GM12878 (cell line): ENCODE data around the gene TNIP1. TPM values are rescaled to one million over a fixed set of nuclear protein-coding genes. Genes with fewer than 3 reads are reported as not detected.

ENCODE experiments used
- ATAC-seq: fragments of 200-7000 bp; cut with Tn5 transposase; 3 replicates; pipeline ENCODE4 v1.9.1; 2020; ENCODE audit warnings: mild to moderate bottlenecking, moderate library complexity
- BruUV-seq: library from RNA; stranded (reverse); fragments of 400-500 nt; replicated peaks from 2 replicates; lab custom pipeline; 2021; lab: Mats Ljungman, UMichigan
- CTCF ChIA-PET: fragments of 300-600 bp; sonication (Branson Sonifier 250); formaldehyde crosslinking; extraction: SDS; loops from one replicate; lab custom pipeline; 2021; ENCODE audit warnings: inconsistent platforms; lab: Yijun Ruan, JAX
- POLR2A ChIA-PET: fragments of 350-600 bp; formaldehyde crosslinking; extraction: SDS; loops from one replicate; lab custom pipeline; 2021; ENCODE audit warnings: inconsistent platforms; lab: Charles Lee
- RAD21 ChIA-PET: fragments of 300-600 bp; sonication (Branson Sonifier 250); formaldehyde crosslinking; loops from one replicate; lab custom pipeline; 2023; ENCODE audit warnings: antibody characterized with exemption; ENCODE audit not compliant: unreplicated experiment; lab: Charles Lee
- SMC1A ChIA-PET: fragments of 300-600 bp; sonication (Branson Sonifier 250); formaldehyde crosslinking; loops from one replicate; lab custom pipeline; 2023; ENCODE audit not compliant: unreplicated experiment, uncharacterized antibody; lab: Charles Lee
- DNase-seq: peaks from one replicate; pipeline ENCODE4 v3.0.0-alpha.2; 2011; ENCODE audit warnings: low read depth, low spot score
- FAIRE-seq: peaks from 3 replicates; lab custom pipeline; 2011; peaks lifted over from hg19 to GRCh38; lab: Jason Lieb, UNC
- H2AFZ ChIP-seq: 2 replicates; pipeline ENCODE4 v1.6.0; 2011; ENCODE audit warnings: low read depth, low read length, control low read depth; ENCODE audit not compliant: control insufficient read depth
- H3K27ac ChIP-seq: 2 replicates; pipeline ENCODE4 v1.5.1; 2011; ENCODE audit warnings: control low read depth; ENCODE audit not compliant: control insufficient read depth, insufficient read depth
- H3K27me3 ChIP-seq, 2 experiments: replicated peaks in 1 of 2; 2 replicates each; pipeline versions ENCODE4 v1.6.0 to v1.6.1; 2011; ENCODE audit warnings: low read length in 1 of 2; ENCODE audit not compliant: control insufficient read depth in 2 of 2, insufficient read depth in 2 of 2
- H3K36me3 ChIP-seq, 2 experiments: 2 replicates each; pipeline ENCODE4 v1.5.1; 2011; ENCODE audit warnings: low read length in 1 of 2; ENCODE audit not compliant: control insufficient read depth in 2 of 2, insufficient read depth in 2 of 2
- H3K4me1 ChIP-seq: 2 replicates; pipeline ENCODE4 v1.6.1; 2011; ENCODE audit warnings: mild to moderate bottlenecking, low read length, moderate library complexity, mixed read lengths; ENCODE audit not compliant: control insufficient read depth, insufficient read depth
- H3K4me2 ChIP-seq: 2 replicates; pipeline ENCODE4 v1.6.0; 2011; ENCODE audit warnings: control low read depth; ENCODE audit not compliant: control insufficient read depth, insufficient read depth
- H3K4me3 ChIP-seq: fragments of 200-600 bp; sonication (generic); 2 replicates; pipeline ENCODE4 v1.5.1; 2016
- H3K79me2 ChIP-seq: 2 replicates; pipeline ENCODE4 v1.6.0; 2011; ENCODE audit warnings: low read length; ENCODE audit not compliant: control insufficient read depth, insufficient read depth
- H3K9ac ChIP-seq: 2 replicates; pipeline ENCODE4 v1.8.0; 2011; ENCODE audit warnings: low read length, control low read depth, mixed read lengths; ENCODE audit not compliant: control insufficient read depth, insufficient read depth
- H3K9me3 ChIP-seq: replicated peaks from 3 replicates; pipeline ENCODE4 v1.5.1; 2011; ENCODE audit warnings: mild to moderate bottlenecking, low read length; ENCODE audit not compliant: control insufficient read depth, insufficient read depth
- H4K20me1 ChIP-seq: 2 replicates; pipeline ENCODE4 v1.6.0; 2011; ENCODE audit not compliant: control insufficient read depth, insufficient read depth
- BACH1 ChIP-seq: fragments of 450-650 bp; IDR thresholded peaks from 2 replicates; pipeline ENCODE4 v1.6.1; 2017; ENCODE audit warnings: mild to moderate bottlenecking, borderline replicate concordance
- EZH2 ChIP-seq: IDR thresholded peaks from 2 replicates; pipeline ENCODE4 v1.6.1; 2012; ENCODE audit warnings: low read depth, mild to moderate bottlenecking, control low read depth, inconsistent platforms, low read length, borderline replicate concordance; ENCODE audit not compliant: control insufficient read depth
- FOXM1 ChIP-seq: IDR thresholded peaks from 2 replicates; pipeline ENCODE4 v1.6.1; 2012; ENCODE audit warnings: low read depth, mild to moderate bottlenecking, inconsistent platforms, low read length, moderate library complexity
- HDAC2 ChIP-seq: fragments of 200-600 bp; sonication (generic); IDR thresholded peaks from 2 replicates; pipeline ENCODE4 v1.6.1; 2017
- HDAC6 ChIP-seq: fragments of 200-600 bp; sonication (generic); IDR thresholded peaks from one replicate; pipeline ENCODE4 v1.8.0; 2017; ENCODE audit warnings: antibody characterized with exemption; ENCODE audit not compliant: unreplicated experiment
- WGBS: methylation state at CpG from one replicate; pipeline ENCODE4 v1.1.6; 2016; ENCODE audit warnings: low lambda C conversion rate; ENCODE audit not compliant: insufficient replicate concordance, insufficient coverage; ENCODE audit errors: missing lambda C conversion rate; 5-methylcytosine and 5-hydroxymethylcytosine counted together
- in situ Hi-C: fragments of 300-500 bp; cut with MboI; formaldehyde crosslinking; loops from 9 replicates; pipeline ENCODE4 v1.14.3; 2018; ENCODE audit warnings: mixed read lengths
- intact Hi-C: fragments of 100-400 bp; cut with micrococcal nuclease; formaldehyde crosslinking; loops from one replicate; pipeline ENCODE4 v1.14.2; 2022; ENCODE audit not compliant: unreplicated experiment
- polyA plus RNA-seq, 11 experiments: library from polyadenylated mRNA; depleted of rRNA in 4 of 11; unstranded in 6 of 11; stranded (reverse) in 5 of 11; fragments of >200 nt; fragmentation: Nextera tagmentation in 4 of 11; fragmentation: Illumina TruSeq in 1 of 11; extraction: Ambion mirVana in 4 of 11; extraction: Trizol in 1 of 11; gene quantifications; 1 replicate in 1 of 11; 2 replicates in 10 of 11; pipeline versions ENCODE4 v1.2.1 to v1.2.3, GENCODE V29; 2011 to 2016; ENCODE audit warnings: inconsistent platforms in 2 of 11, missing spikeins in 2 of 11, low read depth in 1 of 11
- total RNA-seq, 4 experiments: library from RNA; depleted of rRNA in 3 of 4; stranded (reverse); fragments of >200 nt in 3 of 4; fragmentation: Illumina TruSeq in 1 of 4; extraction: Trizol in 1 of 4; gene quantifications; 2 replicates each; pipeline versions ENCODE4 v1.2.1 to v1.2.3, GENCODE V29; 2013 to 2021
- TF ChIP-seq, protein P1 (sequence below): IDR thresholded peaks from 2 replicates; pipeline ENCODE4 v1.6.1; 2012; ENCODE audit warnings: low read depth, low read length, improper control_type of control experiment
- TF ChIP-seq, protein P2 (sequence below): fragments of 450-650 bp; IDR thresholded peaks from 2 replicates; pipeline ENCODE4 v1.6.1; 2017; ENCODE audit warnings: mild to moderate bottlenecking, moderate library complexity
- TF ChIP-seq, protein P3 (sequence below): IDR thresholded peaks from 2 replicates; pipeline ENCODE4 v1.6.1; 2012; ENCODE audit warnings: mild to moderate bottlenecking, low read depth, low read length
- TF ChIP-seq, protein P4 (sequence below): fragments of 450-650 bp; IDR thresholded peaks from 2 replicates; pipeline ENCODE4 v1.6.1; 2017; ENCODE audit warnings: borderline replicate concordance
- TF ChIP-seq, protein P5 (sequence below): fragments of 450-650 bp; IDR thresholded peaks from 2 replicates; pipeline ENCODE4 v1.6.1; 2017; ENCODE audit warnings: mild to moderate bottlenecking, low read depth, inconsistent platforms; ENCODE audit not compliant: poor library complexity, severe bottlenecking

TNIP1 gene
- total and polyA plus RNA-seq, 10 of the 15 experiments (the other 5 are each of a cell fraction or from before 2014, with no cell fraction given): 4.4 to 279 (median 150) TPM

DNA sequence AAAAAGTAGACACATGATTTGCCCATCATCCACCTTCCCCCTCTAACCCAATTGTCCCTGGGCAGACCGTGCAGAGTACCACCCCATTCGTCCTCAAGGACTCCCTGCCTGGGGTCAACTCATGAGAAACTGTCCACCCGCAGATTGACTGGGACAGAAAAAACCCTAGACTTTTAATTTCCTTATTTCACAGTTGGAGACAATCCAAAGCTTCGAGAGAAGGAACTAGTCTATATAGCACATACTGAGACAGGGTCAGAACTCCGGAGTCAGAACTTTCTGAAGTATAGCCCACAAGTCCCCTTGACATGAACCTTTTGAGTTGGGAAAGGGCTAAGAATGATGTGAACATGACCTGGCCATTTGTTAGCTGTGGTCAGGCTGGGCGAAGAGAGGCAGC, 68.0 kb downstream of the TNIP1 start:
- RAD21 ChIA-PET: no interaction called here
- Histone ChIP-seq H3K4me1 (no peaks in the 10 kb centered on the region), H2AFZ (no peak overlapping the region), H3K4me2 (no peak overlapping the region), H4K20me1 (no peaks in the 10 kb centered on the region), H3K4me3 (no peak overlapping the region), H3K36me3 (no peaks in the 10 kb centered on the region), H3K9ac (no peak overlapping the region), H3K9me3 (no peaks in the 10 kb centered on the region), H3K27me3 (no peaks in the 10 kb centered on the region), H3K27ac (no peak overlapping the region), H3K79me2 (no peaks in the 10 kb centered on the region)
- DNase-seq: no peak
- POLR2A ChIA-PET: no interaction called here
- intact Hi-C loops: no loop called here
- no peak for ATAC-seq
- CTCF ChIA-PET: interaction anchor here (1.4 to 1.9 kb wide), 2 partner anchors 11 to 102 kb away, joined by 6 to 9 read pairs; no protein-coding TSS in a partner anchor
- TF ChIP-seq, protein P1, sequence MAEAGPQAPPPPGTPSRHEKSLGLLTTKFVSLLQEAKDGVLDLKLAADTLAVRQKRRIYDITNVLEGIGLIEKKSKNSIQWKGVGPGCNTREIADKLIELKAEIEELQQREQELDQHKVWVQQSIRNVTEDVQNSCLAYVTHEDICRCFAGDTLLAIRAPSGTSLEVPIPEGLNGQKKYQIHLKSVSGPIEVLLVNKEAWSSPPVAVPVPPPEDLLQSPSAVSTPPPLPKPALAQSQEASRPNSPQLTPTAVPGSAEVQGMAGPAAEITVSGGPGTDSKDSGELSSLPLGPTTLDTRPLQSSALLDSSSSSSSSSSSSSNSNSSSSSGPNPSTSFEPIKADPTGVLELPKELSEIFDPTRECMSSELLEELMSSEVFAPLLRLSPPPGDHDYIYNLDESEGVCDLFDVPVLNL: no peak
- TF ChIP-seq FOXM1 (no peak), HDAC2 (no peak), EZH2 (no peak), BACH1 (no peak), HDAC6 (no peak)
- TF ChIP-seq, protein P2, sequence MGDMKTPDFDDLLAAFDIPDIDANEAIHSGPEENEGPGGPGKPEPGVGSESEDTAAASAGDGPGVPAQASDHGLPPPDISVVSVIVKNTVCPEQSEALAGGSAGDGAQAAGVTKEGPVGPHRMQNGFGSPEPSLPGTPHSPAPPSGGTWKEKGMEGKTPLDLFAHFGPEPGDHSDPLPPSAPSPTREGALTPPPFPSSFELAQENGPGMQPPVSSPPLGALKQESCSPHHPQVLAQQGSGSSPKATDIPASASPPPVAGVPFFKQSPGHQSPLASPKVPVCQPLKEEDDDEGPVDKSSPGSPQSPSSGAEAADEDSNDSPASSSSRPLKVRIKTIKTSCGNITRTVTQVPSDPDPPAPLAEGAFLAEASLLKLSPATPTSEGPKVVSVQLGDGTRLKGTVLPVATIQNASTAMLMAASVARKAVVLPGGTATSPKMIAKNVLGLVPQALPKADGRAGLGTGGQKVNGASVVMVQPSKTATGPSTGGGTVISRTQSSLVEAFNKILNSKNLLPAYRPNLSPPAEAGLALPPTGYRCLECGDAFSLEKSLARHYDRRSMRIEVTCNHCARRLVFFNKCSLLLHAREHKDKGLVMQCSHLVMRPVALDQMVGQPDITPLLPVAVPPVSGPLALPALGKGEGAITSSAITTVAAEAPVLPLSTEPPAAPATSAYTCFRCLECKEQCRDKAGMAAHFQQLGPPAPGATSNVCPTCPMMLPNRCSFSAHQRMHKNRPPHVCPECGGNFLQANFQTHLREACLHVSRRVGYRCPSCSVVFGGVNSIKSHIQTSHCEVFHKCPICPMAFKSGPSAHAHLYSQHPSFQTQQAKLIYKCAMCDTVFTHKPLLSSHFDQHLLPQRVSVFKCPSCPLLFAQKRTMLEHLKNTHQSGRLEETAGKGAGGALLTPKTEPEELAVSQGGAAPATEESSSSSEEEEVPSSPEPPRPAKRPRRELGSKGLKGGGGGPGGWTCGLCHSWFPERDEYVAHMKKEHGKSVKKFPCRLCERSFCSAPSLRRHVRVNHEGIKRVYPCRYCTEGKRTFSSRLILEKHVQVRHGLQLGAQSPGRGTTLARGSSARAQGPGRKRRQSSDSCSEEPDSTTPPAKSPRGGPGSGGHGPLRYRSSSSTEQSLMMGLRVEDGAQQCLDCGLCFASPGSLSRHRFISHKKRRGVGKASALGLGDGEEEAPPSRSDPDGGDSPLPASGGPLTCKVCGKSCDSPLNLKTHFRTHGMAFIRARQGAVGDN: no peak
- TF ChIP-seq, protein P3, sequence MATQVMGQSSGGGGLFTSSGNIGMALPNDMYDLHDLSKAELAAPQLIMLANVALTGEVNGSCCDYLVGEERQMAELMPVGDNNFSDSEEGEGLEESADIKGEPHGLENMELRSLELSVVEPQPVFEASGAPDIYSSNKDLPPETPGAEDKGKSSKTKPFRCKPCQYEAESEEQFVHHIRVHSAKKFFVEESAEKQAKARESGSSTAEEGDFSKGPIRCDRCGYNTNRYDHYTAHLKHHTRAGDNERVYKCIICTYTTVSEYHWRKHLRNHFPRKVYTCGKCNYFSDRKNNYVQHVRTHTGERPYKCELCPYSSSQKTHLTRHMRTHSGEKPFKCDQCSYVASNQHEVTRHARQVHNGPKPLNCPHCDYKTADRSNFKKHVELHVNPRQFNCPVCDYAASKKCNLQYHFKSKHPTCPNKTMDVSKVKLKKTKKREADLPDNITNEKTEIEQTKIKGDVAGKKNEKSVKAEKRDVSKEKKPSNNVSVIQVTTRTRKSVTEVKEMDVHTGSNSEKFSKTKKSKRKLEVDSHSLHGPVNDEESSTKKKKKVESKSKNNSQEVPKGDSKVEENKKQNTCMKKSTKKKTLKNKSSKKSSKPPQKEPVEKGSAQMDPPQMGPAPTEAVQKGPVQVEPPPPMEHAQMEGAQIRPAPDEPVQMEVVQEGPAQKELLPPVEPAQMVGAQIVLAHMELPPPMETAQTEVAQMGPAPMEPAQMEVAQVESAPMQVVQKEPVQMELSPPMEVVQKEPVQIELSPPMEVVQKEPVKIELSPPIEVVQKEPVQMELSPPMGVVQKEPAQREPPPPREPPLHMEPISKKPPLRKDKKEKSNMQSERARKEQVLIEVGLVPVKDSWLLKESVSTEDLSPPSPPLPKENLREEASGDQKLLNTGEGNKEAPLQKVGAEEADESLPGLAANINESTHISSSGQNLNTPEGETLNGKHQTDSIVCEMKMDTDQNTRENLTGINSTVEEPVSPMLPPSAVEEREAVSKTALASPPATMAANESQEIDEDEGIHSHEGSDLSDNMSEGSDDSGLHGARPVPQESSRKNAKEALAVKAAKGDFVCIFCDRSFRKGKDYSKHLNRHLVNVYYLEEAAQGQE: no peak
- TF ChIP-seq, protein P4, sequence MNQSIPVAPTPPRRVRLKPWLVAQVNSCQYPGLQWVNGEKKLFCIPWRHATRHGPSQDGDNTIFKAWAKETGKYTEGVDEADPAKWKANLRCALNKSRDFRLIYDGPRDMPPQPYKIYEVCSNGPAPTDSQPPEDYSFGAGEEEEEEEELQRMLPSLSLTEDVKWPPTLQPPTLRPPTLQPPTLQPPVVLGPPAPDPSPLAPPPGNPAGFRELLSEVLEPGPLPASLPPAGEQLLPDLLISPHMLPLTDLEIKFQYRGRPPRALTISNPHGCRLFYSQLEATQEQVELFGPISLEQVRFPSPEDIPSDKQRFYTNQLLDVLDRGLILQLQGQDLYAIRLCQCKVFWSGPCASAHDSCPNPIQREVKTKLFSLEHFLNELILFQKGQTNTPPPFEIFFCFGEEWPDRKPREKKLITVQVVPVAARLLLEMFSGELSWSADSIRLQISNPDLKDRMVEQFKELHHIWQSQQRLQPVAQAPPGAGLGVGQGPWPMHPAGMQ: no peak
- TF ChIP-seq, protein P5, sequence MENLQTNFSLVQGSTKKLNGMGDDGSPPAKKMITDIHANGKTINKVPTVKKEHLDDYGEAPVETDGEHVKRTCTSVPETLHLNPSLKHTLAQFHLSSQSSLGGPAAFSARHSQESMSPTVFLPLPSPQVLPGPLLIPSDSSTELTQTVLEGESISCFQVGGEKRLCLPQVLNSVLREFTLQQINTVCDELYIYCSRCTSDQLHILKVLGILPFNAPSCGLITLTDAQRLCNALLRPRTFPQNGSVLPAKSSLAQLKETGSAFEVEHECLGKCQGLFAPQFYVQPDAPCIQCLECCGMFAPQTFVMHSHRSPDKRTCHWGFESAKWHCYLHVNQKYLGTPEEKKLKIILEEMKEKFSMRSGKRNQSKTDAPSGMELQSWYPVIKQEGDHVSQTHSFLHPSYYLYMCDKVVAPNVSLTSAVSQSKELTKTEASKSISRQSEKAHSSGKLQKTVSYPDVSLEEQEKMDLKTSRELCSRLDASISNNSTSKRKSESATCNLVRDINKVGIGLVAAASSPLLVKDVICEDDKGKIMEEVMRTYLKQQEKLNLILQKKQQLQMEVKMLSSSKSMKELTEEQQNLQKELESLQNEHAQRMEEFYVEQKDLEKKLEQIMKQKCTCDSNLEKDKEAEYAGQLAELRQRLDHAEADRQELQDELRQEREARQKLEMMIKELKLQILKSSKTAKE: no peak
- 47% methylated on average over 6 of the region's 6 CpGs for WGBS
- no TSS peak for BruUV-seq
- in situ Hi-C loops: no loop called here
- SMC1A ChIA-PET: no interaction called here
- FAIRE-seq: no peak
